ENCODE results near the gene CCDC90B.

- TF ChIP-seq CTCF (conservative IDR thresholded peaks at IDR 0.05; ENCODE audit: low read length), result no peak
- TF ChIP-seq EZH2phosphoT487 (IDR thresholded peaks at IDR 0.05; ENCODE audit: borderline replicate concordance, low read depth, low read length), result no peak
Measured at GRCh38 chr11:83255366-83255765, 30.8 kb downstream of the CCDC90B start.

Measured in OCI-LY7 (cell line).